ENCODE results near the gene ZMYND15.

- TF ChIP-seq POLR2A (IDR thresholded peaks at IDR 0.05; ENCODE audit: low read depth, low read length) (peak; percentile 50; the same call in 1 of the 2 replicates), POLR2AphosphoS5 (IDR thresholded peaks at IDR 0.05; ENCODE audit: low read depth, low read length) (no peak), TAF1 (IDR thresholded peaks at IDR 0.05; ENCODE audit: borderline replicate concordance, low read depth, low read length) (0 out of 2 replicates have a peak, but pooled peaks have one; percentile 12)
Measured at GRCh38 chr17:4789951-4790704, 50.5 kb downstream of the ZMYND15 start.
